SK-N-SH (cell line): ENCODE measurements around the gene RAP1B. TPM values are rescaled to one million over a fixed set of nuclear protein-coding genes. Genes with fewer than 3 reads are reported as not detected.

Source experiments
- CHD2 ChIP-seq: fragments of 150-350 bp; IDR thresholded peaks from 2 replicates; pipeline ENCODE4 v1.6.1; 2018; ENCODE audit warnings: low read length; ENCODE audit not compliant: partially characterized antibody
- EP300 ChIP-seq, 2 experiments: IDR thresholded peaks; 2 replicates each; pipeline versions ENCODE4 v1.4.0 to v1.6.1; 2012; ENCODE audit warnings: borderline replicate concordance in 1 of 2, low read depth in 1 of 2, low read length in 1 of 2
- EZH2phosphoT487 ChIP-seq: fragments of 200-600 bp; sonication (generic); IDR thresholded peaks from 2 replicates; pipeline ENCODE4 v1.6.1; 2017; ENCODE audit warnings: low read depth, mixed run types, mild to moderate bottlenecking, antibody characterized with exemption, moderate library complexity, borderline replicate concordance
- GABPA ChIP-seq: IDR thresholded peaks from 2 replicates; pipeline ENCODE4 v1.4.0; 2012; ENCODE audit warnings: low read depth, mild to moderate bottlenecking
- POLR2AphosphoS5 ChIP-seq: IDR thresholded peaks from 2 replicates; pipeline ENCODE4 v1.6.1; 2012; ENCODE audit warnings: low read depth, low read length
- RAD21 ChIP-seq: IDR thresholded peaks from 2 replicates; pipeline ENCODE4 v1.6.1; 2012; ENCODE audit warnings: mild to moderate bottlenecking, low read length
- RCOR1 ChIP-seq: fragments of 150-350 bp; IDR thresholded peaks from 2 replicates; pipeline ENCODE4 v1.6.1; 2017; ENCODE audit warnings: antibody characterized with exemption, low read length
- RFX5 ChIP-seq: IDR thresholded peaks from 2 replicates; pipeline ENCODE4 v1.6.1; 2012; ENCODE audit warnings: mild to moderate bottlenecking, improper control_type of control experiment, low read length
- RXRA ChIP-seq: IDR thresholded peaks from 2 replicates; pipeline ENCODE4 v1.4.0; 2012; ENCODE audit warnings: low read depth, mild to moderate bottlenecking, borderline replicate concordance
- SMC3 ChIP-seq: IDR thresholded peaks from 2 replicates; pipeline ENCODE4 v1.6.1; 2012; ENCODE audit warnings: low read depth, low read length, improper control_type of control experiment
- TAF1 ChIP-seq: IDR thresholded peaks from 2 replicates; pipeline ENCODE4 v1.6.1; 2012; ENCODE audit warnings: low read depth, mild to moderate bottlenecking, low read length, moderate library complexity, borderline replicate concordance
- USF2 ChIP-seq: fragments of 150-350 bp; IDR thresholded peaks from 2 replicates; pipeline ENCODE4 v1.6.1; 2017; ENCODE audit warnings: antibody characterized with exemption, low read length, low read depth, borderline replicate concordance
- ZBTB33 ChIP-seq: IDR thresholded peaks from 2 replicates; pipeline ENCODE4 v1.4.0; 2012; ENCODE audit warnings: low read depth, borderline replicate concordance
- polyA plus RNA-seq, 3 experiments: library from polyadenylated mRNA; depleted of rRNA; stranded (reverse); fragments of >200 nt; gene quantifications; 2 replicates each; pipeline ENCODE4 v1.2.3, GENCODE V29; 2012
- TF ChIP-seq, protein P1 (sequence below): fragments of 200-600 bp; sonication (generic); IDR thresholded peaks from 2 replicates; pipeline ENCODE4 v1.6.1; 2017; ENCODE audit warnings: antibody characterized with exemption, mild to moderate bottlenecking, moderate library complexity
- TF ChIP-seq, protein P2 (sequence below): fragments of 150-350 bp; IDR thresholded peaks from 2 replicates; pipeline ENCODE4 v1.6.1; 2016; ENCODE audit warnings: mild to moderate bottlenecking, low read depth, low read length

The RAP1B gene
- polyA plus RNA-seq, 1 of the 3 experiments (the other 2 are of a cell fraction), result 128 TPM

GRCh38 chr12:68686595-68687521 is 76.2 kb downstream of the RAP1B start, which contains the start of gene NUP107 (continued):
- TF ChIP-seq ZBTB33 (peak; percentile 44; the same call in 1 of the 2 replicates), RFX5 (peak; percentile 49; the same call in 1 of the 2 replicates), EZH2phosphoT487 (no peak), RCOR1 (peak; percentile 48; the same call in 1 of the 2 replicates), RXRA (no peak), TAF1 (peak; percentile 89), CHD2 (peak; percentile 96), POLR2AphosphoS5 (peak; percentile 92), GABPA (peak; percentile 100), EP300 (IDR thresholded peaks at IDR 0.05; ENCODE audit: borderline replicate concordance in 1 of 2, low read depth in 1 of 2, low read length in 1 of 2) (peak; percentile 19 to 33; a peak in 1 of 4 replicates), SMC3 (peak; percentile 9; the same call in 1 of the 2 replicates), RAD21 (no peak; the same call in 1 of the 2 replicates), USF2 (no peak)
- TF ChIP-seq, protein P1, sequence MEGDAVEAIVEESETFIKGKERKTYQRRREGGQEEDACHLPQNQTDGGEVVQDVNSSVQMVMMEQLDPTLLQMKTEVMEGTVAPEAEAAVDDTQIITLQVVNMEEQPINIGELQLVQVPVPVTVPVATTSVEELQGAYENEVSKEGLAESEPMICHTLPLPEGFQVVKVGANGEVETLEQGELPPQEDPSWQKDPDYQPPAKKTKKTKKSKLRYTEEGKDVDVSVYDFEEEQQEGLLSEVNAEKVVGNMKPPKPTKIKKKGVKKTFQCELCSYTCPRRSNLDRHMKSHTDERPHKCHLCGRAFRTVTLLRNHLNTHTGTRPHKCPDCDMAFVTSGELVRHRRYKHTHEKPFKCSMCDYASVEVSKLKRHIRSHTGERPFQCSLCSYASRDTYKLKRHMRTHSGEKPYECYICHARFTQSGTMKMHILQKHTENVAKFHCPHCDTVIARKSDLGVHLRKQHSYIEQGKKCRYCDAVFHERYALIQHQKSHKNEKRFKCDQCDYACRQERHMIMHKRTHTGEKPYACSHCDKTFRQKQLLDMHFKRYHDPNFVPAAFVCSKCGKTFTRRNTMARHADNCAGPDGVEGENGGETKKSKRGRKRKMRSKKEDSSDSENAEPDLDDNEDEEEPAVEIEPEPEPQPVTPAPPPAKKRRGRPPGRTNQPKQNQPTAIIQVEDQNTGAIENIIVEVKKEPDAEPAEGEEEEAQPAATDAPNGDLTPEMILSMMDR, result peak; percentile 19
- TF ChIP-seq, protein P2, sequence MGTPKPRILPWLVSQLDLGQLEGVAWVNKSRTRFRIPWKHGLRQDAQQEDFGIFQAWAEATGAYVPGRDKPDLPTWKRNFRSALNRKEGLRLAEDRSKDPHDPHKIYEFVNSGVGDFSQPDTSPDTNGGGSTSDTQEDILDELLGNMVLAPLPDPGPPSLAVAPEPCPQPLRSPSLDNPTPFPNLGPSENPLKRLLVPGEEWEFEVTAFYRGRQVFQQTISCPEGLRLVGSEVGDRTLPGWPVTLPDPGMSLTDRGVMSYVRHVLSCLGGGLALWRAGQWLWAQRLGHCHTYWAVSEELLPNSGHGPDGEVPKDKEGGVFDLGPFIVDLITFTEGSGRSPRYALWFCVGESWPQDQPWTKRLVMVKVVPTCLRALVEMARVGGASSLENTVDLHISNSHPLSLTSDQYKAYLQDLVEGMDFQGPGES, result peak; percentile 35; the same call in 1 of the 2 replicates
